Osteocyte (in vitro differentiated cells): ENCODE measurements around the gene CCNG1. TPM values are rescaled to one million over a fixed set of nuclear protein-coding genes. Genes with fewer than 3 reads are reported as not detected.
A peak's percentile ranks its signal among the peaks of the same experiment; 100 is the strongest.

ENCODE experiments used
- DNase-seq: peaks from one replicate; pipeline ENCODE4 v3.0.0; 2021; ENCODE audit warnings: mixed read lengths; ENCODE audit not compliant: unreplicated experiment; ENCODE audit errors: extremely low spot score
- H3K27ac Mint-ChIP-seq: one replicate; pipeline ENCODE4 v1.8.0; 2021; ENCODE audit warnings: mild to moderate bottlenecking, mixed read lengths; ENCODE audit not compliant: unreplicated experiment
- H3K27me3 Mint-ChIP-seq: one replicate; pipeline ENCODE4 v1.8.0; 2021; ENCODE audit warnings: mixed read lengths; ENCODE audit not compliant: unreplicated experiment
- H3K36me3 Mint-ChIP-seq: one replicate; pipeline ENCODE4 v1.8.0; 2021; ENCODE audit warnings: mixed read lengths; ENCODE audit not compliant: unreplicated experiment
- H3K4me1 Mint-ChIP-seq: one replicate; pipeline ENCODE4 v1.8.0; 2021; ENCODE audit warnings: mixed read lengths; ENCODE audit not compliant: unreplicated experiment
- H3K4me3 Mint-ChIP-seq: one replicate; pipeline ENCODE4 v1.8.0; 2021; ENCODE audit warnings: mild to moderate bottlenecking, moderate library complexity, mixed read lengths; ENCODE audit not compliant: unreplicated experiment
- H3K9me3 Mint-ChIP-seq: one replicate; pipeline ENCODE4 v1.8.0; 2021; ENCODE audit warnings: mixed read lengths; ENCODE audit not compliant: unreplicated experiment
- total RNA-seq: library from RNA; stranded (reverse); gene quantifications from 2 replicates; pipeline ENCODE4 v1.2.1, GENCODE V29; 2021
- TF ChIP-seq, protein P1 (sequence below): fragments of 200-600 bp; sonication (generic); IDR thresholded peaks from 2 replicates; pipeline ENCODE4 v1.5.0; 2021; ENCODE audit warnings: antibody characterized with exemption, mild to moderate bottlenecking, moderate library complexity

CCNG1 gene
- total RNA-seq, 1 donor from 2014 or later = 163 TPM

DNA sequence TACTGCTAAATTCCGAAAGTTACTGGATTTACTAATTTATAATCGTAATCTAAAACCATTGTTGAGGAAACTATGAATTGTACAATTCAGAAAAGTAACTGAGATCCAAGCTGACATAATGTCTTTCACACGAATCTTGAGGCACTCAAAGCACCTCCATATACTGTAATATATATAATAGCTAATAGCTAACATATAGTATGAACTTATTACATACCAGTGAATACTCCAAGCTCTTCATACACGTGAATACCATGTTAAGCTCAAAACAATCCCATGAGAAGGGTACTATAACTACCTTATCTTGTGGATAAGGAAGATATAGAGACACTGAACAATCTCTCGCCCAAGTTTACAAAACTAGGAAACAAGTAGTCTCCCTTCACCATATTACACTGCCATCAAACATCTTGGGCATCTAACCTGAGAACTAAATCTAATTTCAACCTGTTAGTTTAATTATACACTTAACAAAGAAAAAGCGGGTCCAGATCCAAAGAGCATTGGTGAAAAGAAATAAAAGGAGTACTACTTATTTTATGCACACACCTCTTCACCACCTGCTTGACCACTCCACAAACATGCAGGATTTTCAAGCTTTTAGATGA lies 21.5 kb downstream of the CCNG1 start:
- Mint-ChIP-seq H3K36me3 (peaks cover 17% of the 10 kb centered on the region), H3K4me1 (peaks cover 46% of the 10 kb centered on the region), H3K9me3 (no peaks in the 10 kb centered on the region), H3K27me3 (no peaks in the 10 kb centered on the region), H3K4me3 (peak overlapping the region; percentile 96), H3K27ac (peak overlapping the region; percentile 100)
- no peak for DNase-seq
- TF ChIP-seq, protein P1, sequence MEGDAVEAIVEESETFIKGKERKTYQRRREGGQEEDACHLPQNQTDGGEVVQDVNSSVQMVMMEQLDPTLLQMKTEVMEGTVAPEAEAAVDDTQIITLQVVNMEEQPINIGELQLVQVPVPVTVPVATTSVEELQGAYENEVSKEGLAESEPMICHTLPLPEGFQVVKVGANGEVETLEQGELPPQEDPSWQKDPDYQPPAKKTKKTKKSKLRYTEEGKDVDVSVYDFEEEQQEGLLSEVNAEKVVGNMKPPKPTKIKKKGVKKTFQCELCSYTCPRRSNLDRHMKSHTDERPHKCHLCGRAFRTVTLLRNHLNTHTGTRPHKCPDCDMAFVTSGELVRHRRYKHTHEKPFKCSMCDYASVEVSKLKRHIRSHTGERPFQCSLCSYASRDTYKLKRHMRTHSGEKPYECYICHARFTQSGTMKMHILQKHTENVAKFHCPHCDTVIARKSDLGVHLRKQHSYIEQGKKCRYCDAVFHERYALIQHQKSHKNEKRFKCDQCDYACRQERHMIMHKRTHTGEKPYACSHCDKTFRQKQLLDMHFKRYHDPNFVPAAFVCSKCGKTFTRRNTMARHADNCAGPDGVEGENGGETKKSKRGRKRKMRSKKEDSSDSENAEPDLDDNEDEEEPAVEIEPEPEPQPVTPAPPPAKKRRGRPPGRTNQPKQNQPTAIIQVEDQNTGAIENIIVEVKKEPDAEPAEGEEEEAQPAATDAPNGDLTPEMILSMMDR = no peak

DNA sequence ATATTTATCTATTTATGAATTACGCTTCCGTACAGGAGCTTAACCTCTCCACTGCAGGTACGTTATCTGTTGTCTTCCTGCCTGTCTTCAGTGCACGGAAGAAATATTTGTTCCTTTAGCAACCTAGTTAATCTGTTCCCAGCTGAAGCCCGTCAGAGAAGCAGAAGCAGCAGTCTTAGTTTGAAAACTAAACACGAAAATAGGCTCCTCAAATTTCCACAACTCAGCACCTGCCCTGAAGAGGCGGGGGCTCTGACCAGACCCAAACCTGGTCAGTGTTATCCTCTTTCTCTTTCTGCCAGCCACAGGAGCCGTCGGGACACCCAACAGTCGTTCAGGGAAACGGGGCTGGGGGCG lies 22.0 kb downstream of the CCNG1 start:
- H3K9me3 Mint-ChIP-seq = no peaks in the 10 kb centered on the region
- H3K27ac Mint-ChIP-seq = peak overlapping the region; percentile 100
- TF ChIP-seq, protein P1 = no peak
- H3K36me3 Mint-ChIP-seq = peaks cover 17% of the 10 kb centered on the region
- no peak for DNase-seq
- no peaks in the 10 kb centered on the region for H3K27me3 Mint-ChIP-seq
- peak overlapping the region; percentile 96 for H3K4me3 Mint-ChIP-seq
- peaks cover 46% of the 10 kb centered on the region for H3K4me1 Mint-ChIP-seq

DNA sequence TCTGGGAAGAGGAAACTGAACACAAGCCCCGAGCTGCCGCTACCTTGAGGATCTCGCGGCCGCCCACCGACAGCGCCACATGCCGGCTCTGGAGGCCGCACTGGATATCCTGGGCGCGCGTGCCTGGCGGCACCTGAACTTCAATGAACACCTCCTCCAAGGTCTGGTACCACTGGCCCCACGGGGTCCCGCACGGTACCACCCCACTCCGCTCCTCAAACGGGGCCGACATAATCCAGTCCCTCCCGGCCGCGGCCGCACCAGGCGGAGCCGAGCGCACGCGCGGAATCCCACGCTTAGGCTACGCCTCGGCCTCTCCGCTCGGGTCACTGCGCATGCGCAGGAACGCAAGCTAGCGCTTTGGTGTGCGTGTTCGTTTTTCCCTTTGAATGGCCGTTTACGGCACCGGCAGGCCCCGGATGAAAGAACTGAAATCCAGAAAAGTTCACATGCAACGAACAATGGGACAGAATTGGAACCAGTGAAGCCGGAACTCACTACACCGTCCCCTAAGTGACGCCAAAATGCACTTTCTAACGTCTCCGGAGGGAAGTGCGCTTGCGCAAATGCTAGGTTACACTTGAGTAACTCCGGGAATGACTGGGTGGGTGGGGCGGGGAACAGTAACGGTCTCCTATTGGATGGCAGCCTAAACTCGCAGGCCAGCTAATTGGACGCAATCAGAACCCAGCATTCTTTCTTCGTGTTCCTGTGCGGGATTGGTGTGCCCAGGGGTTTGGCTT lies 22.6 kb downstream of the CCNG1 start, which contains the start of gene NUDCD2:
Gene NUDCD2, minus strand, starts transcription at position 284 of the 743 bp plus-strand sequence. Its CDS starts 52 bp downstream, at position 232.
- DNase-seq = peak; percentile 98
- Mint-ChIP-seq H3K9me3 (no peaks in the 10 kb centered on the region), H3K27me3 (no peaks in the 10 kb centered on the region), H3K4me1 (peaks cover 46% of the 10 kb centered on the region), H3K36me3 (peaks cover 12% of the 10 kb centered on the region), H3K4me3 (peak within 1 kb of the TSS; percentile 96), H3K27ac (peak within 1 kb of the TSS; percentile 100)
- TF ChIP-seq, protein P1 = peak; percentile 43

DNA sequence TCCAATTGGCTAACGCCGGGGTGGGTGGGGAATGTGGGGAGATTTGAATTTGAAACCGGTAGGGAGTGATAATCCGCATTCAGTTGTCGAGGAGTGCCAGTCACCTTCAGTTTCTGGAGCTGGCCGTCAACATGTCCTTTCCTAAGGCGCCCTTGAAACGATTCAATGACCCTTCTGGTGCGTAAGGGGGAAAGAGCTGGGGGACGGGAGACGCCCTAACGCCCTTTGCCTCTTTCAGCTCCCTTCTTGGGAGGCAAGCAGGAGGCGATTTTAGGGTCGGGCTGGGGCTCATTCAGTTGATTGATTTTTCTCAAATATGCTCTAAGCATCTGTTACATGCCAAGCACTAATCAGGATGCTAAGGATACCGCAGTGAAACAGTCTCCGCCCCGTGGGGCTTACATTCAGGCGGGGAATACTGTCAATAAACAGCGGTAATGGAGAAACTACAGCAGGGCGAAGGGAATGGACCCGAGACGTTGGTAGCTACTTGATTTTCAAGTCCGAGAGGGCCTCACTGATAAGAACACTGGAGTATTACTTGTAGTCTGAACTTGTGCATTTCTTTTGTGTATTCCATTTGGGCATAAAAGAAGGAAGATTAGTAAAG lies 23.3 kb downstream of the CCNG1 start, which contains the start of gene HMMR:
Gene HMMR, plus strand, starts transcription at position 71 of the 610 bp plus-strand sequence. Its CDS starts 61 bp downstream, at position 132.
- Mint-ChIP-seq H3K27me3 (no peaks in the 10 kb centered on the region), H3K9me3 (no peaks in the 10 kb centered on the region), H3K36me3 (peaks cover 7% of the 10 kb centered on the region), H3K4me1 (peaks cover 46% of the 10 kb centered on the region), H3K27ac (peak within 1 kb of the TSS; percentile 100), H3K4me3 (peak within 1 kb of the TSS; percentile 96)
- no peak for DNase-seq
- TF ChIP-seq, protein P1 = no peak

DNA sequence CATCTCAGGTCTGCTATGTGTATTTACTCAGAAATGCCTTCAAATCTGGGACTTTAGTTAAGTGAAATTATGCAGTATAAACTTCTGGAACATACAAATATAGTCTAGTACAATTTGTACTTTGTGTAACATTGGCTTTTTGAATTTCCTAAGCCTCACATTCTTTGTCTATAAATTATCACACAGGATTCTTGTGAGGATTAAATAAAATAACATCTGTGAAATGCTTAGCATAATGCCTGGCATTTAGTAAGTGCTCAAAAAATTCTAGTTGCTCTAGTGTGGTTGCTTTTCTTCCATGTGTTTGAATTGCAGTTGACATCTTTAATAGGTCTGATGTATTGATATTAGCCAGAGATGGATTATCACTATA lies 25.7 kb downstream of the CCNG1 start:
- H3K4me3 Mint-ChIP-seq = no peak overlapping the region
- TF ChIP-seq, protein P1 = no peak
- no peaks in the 10 kb centered on the region for H3K36me3 Mint-ChIP-seq
- DNase-seq = no peak
- no peaks in the 10 kb centered on the region for H3K27me3 Mint-ChIP-seq
- H3K9me3 Mint-ChIP-seq = no peaks in the 10 kb centered on the region
- peaks cover 37% of the 10 kb centered on the region for H3K4me1 Mint-ChIP-seq
- peak overlapping the region; percentile 92 for H3K27ac Mint-ChIP-seq
